ENCODE results near the gene ZMIZ1.

Gene ZMIZ1

GRCh38 chr10:79129361-79129997 is 60.7 kb downstream of the ZMIZ1 start:
- H3K36me3 ChIP-seq (ENCODE audit: control insufficient read depth in 2 of 2, insufficient read depth in 2 of 2, low read length in 2 of 2): peaks cover 22 to 27% of the 10 kb centered on the region in 2 donors
- peaks cover 2 to 12% of the 10 kb centered on the region in 2 donors for H3K4me1 ChIP-seq (ENCODE audit: control insufficient read depth in 2 of 2, insufficient read depth in 2 of 2, low read length in 2 of 2)
- no peak overlapping the region for H3K9ac ChIP-seq (ENCODE audit: low read depth in 1 of 2, low read length in 2 of 2)
- H3K9me3 ChIP-seq (ENCODE audit: control insufficient read depth in 2 of 2, low read length in 2 of 2): no peaks in the 10 kb centered on the region
- H3K27ac ChIP-seq (ENCODE audit: low read depth in 2 of 2, low read length in 2 of 2): no peak overlapping the region
- H3K4me3 ChIP-seq (ENCODE audit: low read length in 2 of 2): no peak overlapping the region
- no peaks in the 10 kb centered on the region for H3K27me3 ChIP-seq (ENCODE audit: control insufficient read depth in 2 of 2, insufficient read depth in 2 of 2, low read length in 2 of 2)

- H3K9me3 ChIP-seq (ENCODE audit: control insufficient read depth in 2 of 2, low read length in 2 of 2): no peaks in the 10 kb centered on the region
- H3K4me3 ChIP-seq (ENCODE audit: low read length in 2 of 2): no peak overlapping the region
- H3K4me1 ChIP-seq (ENCODE audit: control insufficient read depth in 2 of 2, insufficient read depth in 2 of 2, low read length in 2 of 2): peaks cover 2 to 8% of the 10 kb centered on the region in 2 donors
- H3K27me3 ChIP-seq (ENCODE audit: control insufficient read depth in 2 of 2, insufficient read depth in 2 of 2, low read length in 2 of 2): no peaks in the 10 kb centered on the region
- H3K27ac ChIP-seq (ENCODE audit: low read depth in 2 of 2, low read length in 2 of 2): no peak overlapping the region
- peaks cover 14 to 26% of the 10 kb centered on the region in 2 donors for H3K36me3 ChIP-seq (ENCODE audit: control insufficient read depth in 2 of 2, insufficient read depth in 2 of 2, low read length in 2 of 2)
- no peak overlapping the region for H3K9ac ChIP-seq (ENCODE audit: low read depth in 1 of 2, low read length in 2 of 2)
Observed at GRCh38 chr10:79130255-79130654, 61.5 kb downstream of the ZMIZ1 start.

- H3K36me3 ChIP-seq (ENCODE audit: control insufficient read depth in 2 of 2, insufficient read depth in 2 of 2, low read length in 2 of 2): peaks cover 10 to 22% of the 10 kb centered on the region in 2 donors
- no peaks in the 10 kb centered on the region for H3K27me3 ChIP-seq (ENCODE audit: control insufficient read depth in 2 of 2, insufficient read depth in 2 of 2, low read length in 2 of 2)
- H3K9me3 ChIP-seq (ENCODE audit: control insufficient read depth in 2 of 2, low read length in 2 of 2): no peaks in the 10 kb centered on the region
- no peak overlapping the region for H3K4me3 ChIP-seq (ENCODE audit: low read length in 2 of 2)
- no peak overlapping the region for H3K9ac ChIP-seq (ENCODE audit: low read depth in 1 of 2, low read length in 2 of 2)
- no peak overlapping the region for H3K27ac ChIP-seq (ENCODE audit: low read depth in 2 of 2, low read length in 2 of 2)
- H3K4me1 ChIP-seq (ENCODE audit: control insufficient read depth in 2 of 2, insufficient read depth in 2 of 2, low read length in 2 of 2): peaks cover 2 to 5% of the 10 kb centered on the region in 2 donors
Observed at GRCh38 chr10:79130846-79131245, 62.1 kb downstream of the ZMIZ1 start.

- Histone ChIP-seq H3K9me3 (ENCODE audit: control insufficient read depth in 2 of 2, low read length in 2 of 2) (no peaks in the 10 kb centered on the region), H3K27ac (ENCODE audit: low read depth in 2 of 2, low read length in 2 of 2) (no peak overlapping the region), H3K4me3 (ENCODE audit: low read length in 2 of 2) (no peak overlapping the region), H3K27me3 (ENCODE audit: control insufficient read depth in 2 of 2, insufficient read depth in 2 of 2, low read length in 2 of 2) (no peaks in the 10 kb centered on the region), H3K9ac (ENCODE audit: low read depth in 1 of 2, low read length in 2 of 2) (no peak overlapping the region), H3K36me3 (ENCODE audit: control insufficient read depth in 2 of 2, insufficient read depth in 2 of 2, low read length in 2 of 2) (peaks cover 7 to 22% of the 10 kb centered on the region in 2 donors), H3K4me1 (ENCODE audit: control insufficient read depth in 2 of 2, insufficient read depth in 2 of 2, low read length in 2 of 2) (peaks cover 6% of the 10 kb centered on the region in 2 donors)
Observed at GRCh38 chr10:79131836-79132631, 63.3 kb downstream of the ZMIZ1 start.

GRCh38 chr10:79132681-79133381 is 64.1 kb downstream of the ZMIZ1 start:
- no peaks in the 10 kb centered on the region for H3K9me3 ChIP-seq (ENCODE audit: control insufficient read depth in 2 of 2, low read length in 2 of 2)
- peaks cover 5 to 22% of the 10 kb centered on the region in 2 donors for H3K36me3 ChIP-seq (ENCODE audit: control insufficient read depth in 2 of 2, insufficient read depth in 2 of 2, low read length in 2 of 2)
- no peak overlapping the region for H3K4me3 ChIP-seq (ENCODE audit: low read length in 2 of 2)
- H3K27ac ChIP-seq (ENCODE audit: low read depth in 2 of 2, low read length in 2 of 2): no peak overlapping the region
- no peaks in the 10 kb centered on the region for H3K27me3 ChIP-seq (ENCODE audit: control insufficient read depth in 2 of 2, insufficient read depth in 2 of 2, low read length in 2 of 2)
- no peak overlapping the region for H3K9ac ChIP-seq (ENCODE audit: low read depth in 1 of 2, low read length in 2 of 2)
- peaks cover 12 to 13% of the 10 kb centered on the region in 2 donors for H3K4me1 ChIP-seq (ENCODE audit: control insufficient read depth in 2 of 2, insufficient read depth in 2 of 2, low read length in 2 of 2)

GRCh38 chr10:79133416-79133815 is 64.7 kb downstream of the ZMIZ1 start:
- no peak overlapping the region for H3K9ac ChIP-seq (ENCODE audit: low read depth in 1 of 2, low read length in 2 of 2)
- H3K36me3 ChIP-seq (ENCODE audit: control insufficient read depth in 2 of 2, insufficient read depth in 2 of 2, low read length in 2 of 2): peaks cover 3 to 22% of the 10 kb centered on the region in 2 donors
- no peak overlapping the region for H3K27ac ChIP-seq (ENCODE audit: low read depth in 2 of 2, low read length in 2 of 2)
- no peak overlapping the region for H3K4me3 ChIP-seq (ENCODE audit: low read length in 2 of 2)
- no peaks in the 10 kb centered on the region for H3K9me3 ChIP-seq (ENCODE audit: control insufficient read depth in 2 of 2, low read length in 2 of 2)
- peaks cover 16 to 18% of the 10 kb centered on the region in 2 donors for H3K4me1 ChIP-seq (ENCODE audit: control insufficient read depth in 2 of 2, insufficient read depth in 2 of 2, low read length in 2 of 2)
- no peaks in the 10 kb centered on the region for H3K27me3 ChIP-seq (ENCODE audit: control insufficient read depth in 2 of 2, insufficient read depth in 2 of 2, low read length in 2 of 2)

GRCh38 chr10:79135790-79136189 is 67.0 kb downstream of the ZMIZ1 start:
- peaks cover 16 to 26% of the 10 kb centered on the region in 2 donors for H3K4me1 ChIP-seq (ENCODE audit: control insufficient read depth in 2 of 2, insufficient read depth in 2 of 2, low read length in 2 of 2)

GRCh38 chr10:79136236-79137005 is 67.7 kb downstream of the ZMIZ1 start:
- H3K4me1 ChIP-seq (ENCODE audit: control insufficient read depth in 2 of 2, insufficient read depth in 2 of 2, low read length in 2 of 2): peaks cover 16 to 26% of the 10 kb centered on the region in 2 donors
- no peak overlapping the region for H3K9ac ChIP-seq (ENCODE audit: low read depth in 1 of 2, low read length in 2 of 2)
- H3K9me3 ChIP-seq (ENCODE audit: control insufficient read depth in 2 of 2, low read length in 2 of 2): no peaks in the 10 kb centered on the region
- H3K27ac ChIP-seq (ENCODE audit: low read depth in 2 of 2, low read length in 2 of 2): no peak overlapping the region
- no peak overlapping the region for H3K4me3 ChIP-seq (ENCODE audit: low read length in 2 of 2)
- H3K36me3 ChIP-seq (ENCODE audit: control insufficient read depth in 2 of 2, insufficient read depth in 2 of 2, low read length in 2 of 2): peaks cover 15 to 23% of the 10 kb centered on the region in 2 donors
- no peaks in the 10 kb centered on the region for H3K27me3 ChIP-seq (ENCODE audit: control insufficient read depth in 2 of 2, insufficient read depth in 2 of 2, low read length in 2 of 2)

More at GRCh38 chr10:79135790-79136189, 67.0 kb downstream of the ZMIZ1 start:
- H3K4me3 ChIP-seq (ENCODE audit: low read length in 2 of 2): no peak overlapping the region
- H3K27me3 ChIP-seq (ENCODE audit: control insufficient read depth in 2 of 2, insufficient read depth in 2 of 2, low read length in 2 of 2): no peaks in the 10 kb centered on the region
- H3K9ac ChIP-seq (ENCODE audit: low read depth in 1 of 2, low read length in 2 of 2): no peak overlapping the region
- H3K36me3 ChIP-seq (ENCODE audit: control insufficient read depth in 2 of 2, insufficient read depth in 2 of 2, low read length in 2 of 2): peaks cover 14 to 23% of the 10 kb centered on the region in 2 donors
- H3K27ac ChIP-seq (ENCODE audit: low read depth in 2 of 2, low read length in 2 of 2): no peak overlapping the region
- H3K9me3 ChIP-seq (ENCODE audit: control insufficient read depth in 2 of 2, low read length in 2 of 2): no peaks in the 10 kb centered on the region

GRCh38 chr10:79137300-79137756 is 68.6 kb downstream of the ZMIZ1 start:
- H3K27ac ChIP-seq (ENCODE audit: low read depth in 2 of 2, low read length in 2 of 2): peak overlapping the region; percentile 11 to 49
- H3K9ac ChIP-seq (ENCODE audit: low read depth in 1 of 2, low read length in 2 of 2): no peak overlapping the region
- H3K36me3 ChIP-seq (ENCODE audit: control insufficient read depth in 2 of 2, insufficient read depth in 2 of 2, low read length in 2 of 2): peaks cover 15 to 28% of the 10 kb centered on the region in 2 donors
- H3K27me3 ChIP-seq (ENCODE audit: control insufficient read depth in 2 of 2, insufficient read depth in 2 of 2, low read length in 2 of 2): no peaks in the 10 kb centered on the region
- peaks cover 16 to 29% of the 10 kb centered on the region in 2 donors for H3K4me1 ChIP-seq (ENCODE audit: control insufficient read depth in 2 of 2, insufficient read depth in 2 of 2, low read length in 2 of 2)
- H3K9me3 ChIP-seq (ENCODE audit: control insufficient read depth in 2 of 2, low read length in 2 of 2): no peaks in the 10 kb centered on the region
- H3K4me3 ChIP-seq (ENCODE audit: low read length in 2 of 2): no peak overlapping the region

All from mucosa of rectum (tissue), 2 donors.